Naive thymus-derived CD4-positive, alpha-beta T cell (primary cell): ENCODE data around the gene GNL2. TPM values are rescaled to one million over a fixed set of nuclear protein-coding genes. Genes with fewer than 3 reads are reported as not detected.

Experiments
- ATAC-seq: fragments of 150-1000 bp; cut with Tn5 transposase; 2 replicates; pipeline ENCODE4 v1.10.0; 2021; ENCODE audit warnings: mild to moderate bottlenecking, moderate library complexity
- CTCF ChIA-PET: fragments of 350-600 bp; sonication (Branson Sonifier 250); formaldehyde crosslinking; loops from one replicate; lab custom pipeline; 2021; ENCODE audit warnings: antibody characterized with exemption; lab: Charles Lee
- POLR2A ChIA-PET: fragments of 350-600 bp; sonication (Branson Sonifier 250); formaldehyde crosslinking; loops from one replicate; lab custom pipeline; 2021; ENCODE audit warnings: antibody characterized with exemption, inconsistent platforms; lab: Charles Lee
- DNase-seq, 9 donors: peaks; one replicate each; pipeline versions ENCODE4 v3.0.0 to v3.0.0-alpha.2; 2020 to 2022; ENCODE audit warnings: mixed read lengths in 1 of 9
- H3K27ac ChIP-seq: one replicate; pipeline ENCODE4 v1.7.0; 2013; ENCODE audit warnings: mild to moderate bottlenecking, low read depth, low read length, moderate library complexity
- H3K27me3 ChIP-seq, 2 donors: one replicate each; pipeline ENCODE4 v1.7.0; 2013; ENCODE audit warnings: low read length in 2 of 2, mild to moderate bottlenecking in 2 of 2, moderate library complexity in 2 of 2; ENCODE audit not compliant: control insufficient read depth in 2 of 2, insufficient read depth in 2 of 2
- H3K36me3 ChIP-seq, 3 experiments: 1 replicate in 2 of 3; 2 replicates in 1 of 3; pipeline ENCODE4 v1.7.0; 2013; ENCODE audit warnings: low read length in 3 of 3, mild to moderate bottlenecking in 3 of 3, moderate library complexity in 1 of 3; ENCODE audit not compliant: insufficient read depth in 3 of 3, control insufficient read depth in 2 of 3
- H3K4me1 ChIP-seq, 2 donors: one replicate each; pipeline ENCODE4 v1.7.0; 2013; ENCODE audit warnings: low read length in 2 of 2, mild to moderate bottlenecking in 2 of 2, moderate library complexity in 1 of 2; ENCODE audit not compliant: control insufficient read depth in 2 of 2, insufficient read depth in 2 of 2
- H3K4me3 ChIP-seq: 2 replicates; pipeline ENCODE4 v1.7.0; 2013; ENCODE audit warnings: mild to moderate bottlenecking, low read length
- H3K9me3 ChIP-seq, 3 experiments: 1 replicate in 2 of 3; 2 replicates in 1 of 3; pipeline ENCODE4 v1.7.0; 2013; ENCODE audit warnings: low read length in 3 of 3; ENCODE audit not compliant: control insufficient read depth in 2 of 3
- H3K27ac Mint-ChIP-seq, 9 donors: one replicate each; pipeline ENCODE4 v1.8.0; 2020 to 2022; ENCODE audit warnings: mixed read lengths in 9 of 9, mild to moderate bottlenecking in 8 of 9, moderate library complexity in 5 of 9, inconsistent platforms in 2 of 9
- H3K27me3 Mint-ChIP-seq, 5 donors: one replicate each; pipeline ENCODE4 v1.8.0; 2021 to 2022; ENCODE audit warnings: mixed read lengths in 5 of 5, mild to moderate bottlenecking in 1 of 5
- H3K36me3 Mint-ChIP-seq, 5 donors: one replicate each; pipeline ENCODE4 v1.8.0; 2020 to 2022; ENCODE audit warnings: mixed read lengths in 5 of 5, mild to moderate bottlenecking in 3 of 5, inconsistent platforms in 1 of 5
- H3K4me1 Mint-ChIP-seq, 7 donors: one replicate each; pipeline ENCODE4 v1.8.0; 2020 to 2022; ENCODE audit warnings: mixed read lengths in 7 of 7, mild to moderate bottlenecking in 3 of 7, inconsistent platforms in 1 of 7
- H3K4me3 Mint-ChIP-seq, 10 donors: one replicate each; pipeline ENCODE4 v1.8.0; 2020 to 2022; ENCODE audit warnings: mild to moderate bottlenecking in 10 of 10, mixed read lengths in 10 of 10, moderate library complexity in 6 of 10, inconsistent platforms in 2 of 10
- H3K9me3 Mint-ChIP-seq, 11 donors: one replicate each; pipeline ENCODE4 v1.8.0; 2020 to 2022; ENCODE audit warnings: mixed read lengths in 11 of 11, mild to moderate bottlenecking in 4 of 11, inconsistent platforms in 1 of 11, moderate library complexity in 1 of 11
- intact Hi-C, 2 donors: fragments of 100-400 bp; cut with micrococcal nuclease; formaldehyde crosslinking; loops; one replicate each; pipeline ENCODE4 v1.15.1; 2023
- polyA plus RNA-seq, 2 donors: library from polyadenylated mRNA; unstranded; fragments of 300-500 nt; fragmentation: Illumina TruSeq; gene quantifications; one replicate each; pipeline ENCODE4 v1.2.3, GENCODE V29; 2021
- total RNA-seq, 6 experiments: library from RNA in 5 of 6; stranded (reverse) in 5 of 6; gene quantifications; 1 replicate in 5 of 6; 2 replicates in 1 of 6; pipeline ENCODE4 v1.2.3 and lab custom pipeline; 2021 to 2026

GNL2 gene
- total RNA-seq (10 to 100 TPM; 33.3 to 60.9 (median 56.0) TPM), polyA plus RNA-seq (10 to 100 TPM; 41.7 to 66.7 TPM), total RNA-seq (lab: John Stamatoyannopoulos, UW) (63.7 reads per million, percentile 76 among the genes with 10 or more reads in this experiment)

GRCh38 chr1:37595440-37596181 is at the start of gene GNL2:
TSS of gene GNL2 (minus strand) at chr1:37595937. CDS start at chr1:37595822, 115 bp downstream.
- DNase-seq: peak; percentile 91 to 97 (median 95)
- Histone ChIP-seq H3K27ac (peak within 1 kb of the TSS; percentile 86), H3K4me3 (peak within 1 kb of the TSS; percentile 81), H3K9me3 (no peaks in the 10 kb centered on the region), H3K36me3 (peaks cover 0 to 17% (median 13%) of the 10 kb centered on the region in 3 experiments), H3K27me3 (no peaks in the 10 kb centered on the region), H3K4me1 (peaks cover 12 to 22% of the 10 kb centered on the region in 2 donors)
- Mint-ChIP-seq H3K4me3 (peak within 1 kb of the TSS; percentile 96 to 100 (median 99)), H3K27ac (peak within 1 kb of the TSS; percentile 92 to 99 (median 98)), H3K9me3 (no peaks in the 10 kb centered on the region), H3K27me3 (peaks cover 0 to 12% (median 0%) of the 10 kb centered on the region in 5 donors), H3K36me3 (peaks cover 3 to 10% (median 8%) of the 10 kb centered on the region in 5 donors), H3K4me1 (peaks cover 17 to 43% (median 33%) of the 10 kb centered on the region in 7 donors)
- POLR2A ChIA-PET: interaction anchor here (1.0 to 1.8 kb wide), 6 partner anchors 42 to 264 kb away, joined by 3 to 8 read pairs (median 4); partner anchors contain the start of genes C1orf122, MEAF6, SNIP1 and ZC3H12A
- CTCF ChIA-PET: interaction anchor here (0.7 to 1.0 kb wide), 4 partner anchors 83 to 264 kb away, joined by 3 to 4 read pairs (median 3); partner anchors contain the start of gene MTF1
- intact Hi-C loops: loop anchor here (1.0 to 10.0 kb wide), 13 partner anchors 41 to 1131 kb away; partner anchors contain the start of genes CDCA8 (in 2 of the 2), MEAF6 (in 2 of the 2), SNIP1 (in 2 of the 2) and C1orf122 (in 1 of the 2)
- peak; percentile 99 for ATAC-seq

- peaks cover 12 to 28% (median 23%) of the 10 kb centered on the region in 5 donors for H3K27me3 Mint-ChIP-seq
- H3K4me1 Mint-ChIP-seq: no peaks in the 10 kb centered on the region
- no peaks in the 10 kb centered on the region for H3K36me3 Mint-ChIP-seq
- CTCF ChIA-PET: no interaction called here
- POLR2A ChIA-PET: interaction anchor here (0.6 kb wide), 1 partner anchor 40 kb away, joined by 8 read pairs; no protein-coding TSS in a partner anchor
- no peaks in the 10 kb centered on the region for H3K4me1 ChIP-seq
- no peak overlapping the region for H3K27ac Mint-ChIP-seq
- peaks cover 0 to 8% (median 0%) of the 10 kb centered on the region in 11 donors for H3K9me3 Mint-ChIP-seq
- no peaks in the 10 kb centered on the region for H3K36me3 ChIP-seq
- no peak overlapping the region for H3K4me3 ChIP-seq
- peaks cover 0 to 3% of the 10 kb centered on the region in 2 donors for H3K27me3 ChIP-seq
- no peak overlapping the region for H3K27ac ChIP-seq
- intact Hi-C loops: no loop called here
- no peak for ATAC-seq
- DNase-seq: no peak
- peaks cover 0 to 16% (median 0%) of the 10 kb centered on the region in 3 experiments for H3K9me3 ChIP-seq
- H3K4me3 Mint-ChIP-seq: no peak overlapping the region
Measured at GRCh38 chr1:37641059-37641458, 45.3 kb upstream of the GNL2 start.

GRCh38 chr1:37636435-37636834 is 40.7 kb upstream of the GNL2 start:
- Histone ChIP-seq H3K36me3 (no peaks in the 10 kb centered on the region), H3K4me3 (no peak overlapping the region), H3K27ac (no peak overlapping the region), H3K9me3 (peaks cover 0 to 4% (median 0%) of the 10 kb centered on the region in 3 experiments), H3K27me3 (peaks cover 7 to 12% of the 10 kb centered on the region in 2 donors), H3K4me1 (no peaks in the 10 kb centered on the region)
- DNase-seq: no peak
- Mint-ChIP-seq H3K4me1 (peaks cover 0 to 22% (median 9%) of the 10 kb centered on the region in 7 donors), H3K27me3 (peaks cover 41 to 51% (median 48%) of the 10 kb centered on the region in 5 donors), H3K4me3 (no peak overlapping the region), H3K9me3 (no peaks in the 10 kb centered on the region), H3K27ac (no peak overlapping the region), H3K36me3 (peaks cover 0 to 3% (median 0%) of the 10 kb centered on the region in 5 donors)
- intact Hi-C loops: no loop called here
- ChIA-PET POLR2A (no interaction called here), CTCF (no interaction called here)
- no peak for ATAC-seq

- no peaks in the 10 kb centered on the region for H3K4me1 ChIP-seq
- no peak overlapping the region for H3K27ac Mint-ChIP-seq
- H3K4me1 Mint-ChIP-seq: peaks cover 0 to 22% (median 9%) of the 10 kb centered on the region in 7 donors
- H3K27ac ChIP-seq: no peak overlapping the region
- POLR2A ChIA-PET: no interaction called here
- no peak for DNase-seq
- no peaks in the 10 kb centered on the region for H3K36me3 ChIP-seq
- intact Hi-C loops: no loop called here
- ATAC-seq: no peak
- no peaks in the 10 kb centered on the region for H3K9me3 ChIP-seq
- H3K27me3 Mint-ChIP-seq: peaks cover 53 to 63% (median 59%) of the 10 kb centered on the region in 5 donors
- H3K36me3 Mint-ChIP-seq: peaks cover 0 to 3% (median 0%) of the 10 kb centered on the region in 5 donors
- H3K4me3 ChIP-seq: no peak overlapping the region
- H3K27me3 ChIP-seq: peaks cover 7 to 12% of the 10 kb centered on the region in 2 donors
- no peaks in the 10 kb centered on the region for H3K9me3 Mint-ChIP-seq
- CTCF ChIA-PET: no interaction called here
- peak overlapping the region in 7 of 10 donors; percentile 60 to 76 (median 62) for H3K4me3 Mint-ChIP-seq
Measured at GRCh38 chr1:37634992-37635902, 39.5 kb upstream of the GNL2 start.

GRCh38 chr1:37634244-37634991 is 38.7 kb upstream of the GNL2 start, which contains the start of gene RSPO1:
TSS of gene RSPO1 (minus strand) at chr1:37634892. CDS start at chr1:37629661, 5,231 bp downstream.
- intact Hi-C loops: no loop called here
- Mint-ChIP-seq H3K9me3 (no peaks in the 10 kb centered on the region), H3K4me3 (peak within 1 kb of the TSS in 8 of 10 donors; percentile 41 to 76 (median 62)), H3K36me3 (peaks cover 0 to 3% (median 0%) of the 10 kb centered on the region in 5 donors), H3K27me3 (peaks cover 60 to 71% (median 68%) of the 10 kb centered on the region in 5 donors), H3K27ac (peak within 1 kb of the TSS in 1 of 9 donors; percentile 59), H3K4me1 (peaks cover 0 to 22% (median 9%) of the 10 kb centered on the region in 7 donors)
- no peaks in the 10 kb centered on the region for H3K4me1 ChIP-seq
- ChIA-PET CTCF (no interaction called here), POLR2A (no interaction called here)
- H3K4me3 ChIP-seq: no peak within 1 kb of the TSS
- H3K9me3 ChIP-seq: no peaks in the 10 kb centered on the region
- no peaks in the 10 kb centered on the region for H3K36me3 ChIP-seq
- no peak within 1 kb of the TSS for H3K27ac ChIP-seq
- DNase-seq (no peak), ATAC-seq (peak; percentile 14)
- H3K27me3 ChIP-seq: peaks cover 7 to 12% of the 10 kb centered on the region in 2 donors
